Nephron (organoid): ENCODE measurements around the gene CRYGS.
"Not testable (repeated sequence)": the region's sequence is repeated elsewhere in the genome, so short reads cannot be mapped to it uniquely, and the experiment has no call there.

ENCODE experiments used
- H3K27ac Mint-ChIP-seq, 3 experiments: 2 replicates each; pipeline ENCODE4 v1.8.0; 2020; ENCODE audit warnings: mixed read lengths in 3 of 3, mild to moderate bottlenecking in 2 of 3, moderate library complexity in 1 of 3
- H3K27me3 Mint-ChIP-seq: 2 replicates; pipeline ENCODE4 v1.8.0; 2021; ENCODE audit warnings: low read depth, mild to moderate bottlenecking, moderate library complexity, mixed read lengths
- H3K36me3 Mint-ChIP-seq: 2 replicates; pipeline ENCODE4 v1.8.0; 2020; ENCODE audit warnings: low read depth, mixed read lengths
- H3K4me1 Mint-ChIP-seq: 2 replicates; pipeline ENCODE4 v1.8.0; 2020; ENCODE audit warnings: mixed read lengths
- H3K4me3 Mint-ChIP-seq, 3 experiments: 2 replicates each; pipeline ENCODE4 v1.8.0; 2020; ENCODE audit warnings: mild to moderate bottlenecking in 3 of 3, mixed read lengths in 3 of 3, moderate library complexity in 2 of 3
- H3K9me3 Mint-ChIP-seq: 2 replicates; pipeline ENCODE4 v1.8.0; 2020; ENCODE audit warnings: mixed read lengths
- TF ChIP-seq, protein P1 (sequence below), 3 experiments: fragments of 200-600 bp; sonication (generic); IDR thresholded peaks; one replicate each; pipeline ENCODE4 v1.5.0; 2021; ENCODE audit warnings: antibody characterized with exemption in 3 of 3; ENCODE audit not compliant: unreplicated experiment in 3 of 3

The CRYGS gene

DNA sequence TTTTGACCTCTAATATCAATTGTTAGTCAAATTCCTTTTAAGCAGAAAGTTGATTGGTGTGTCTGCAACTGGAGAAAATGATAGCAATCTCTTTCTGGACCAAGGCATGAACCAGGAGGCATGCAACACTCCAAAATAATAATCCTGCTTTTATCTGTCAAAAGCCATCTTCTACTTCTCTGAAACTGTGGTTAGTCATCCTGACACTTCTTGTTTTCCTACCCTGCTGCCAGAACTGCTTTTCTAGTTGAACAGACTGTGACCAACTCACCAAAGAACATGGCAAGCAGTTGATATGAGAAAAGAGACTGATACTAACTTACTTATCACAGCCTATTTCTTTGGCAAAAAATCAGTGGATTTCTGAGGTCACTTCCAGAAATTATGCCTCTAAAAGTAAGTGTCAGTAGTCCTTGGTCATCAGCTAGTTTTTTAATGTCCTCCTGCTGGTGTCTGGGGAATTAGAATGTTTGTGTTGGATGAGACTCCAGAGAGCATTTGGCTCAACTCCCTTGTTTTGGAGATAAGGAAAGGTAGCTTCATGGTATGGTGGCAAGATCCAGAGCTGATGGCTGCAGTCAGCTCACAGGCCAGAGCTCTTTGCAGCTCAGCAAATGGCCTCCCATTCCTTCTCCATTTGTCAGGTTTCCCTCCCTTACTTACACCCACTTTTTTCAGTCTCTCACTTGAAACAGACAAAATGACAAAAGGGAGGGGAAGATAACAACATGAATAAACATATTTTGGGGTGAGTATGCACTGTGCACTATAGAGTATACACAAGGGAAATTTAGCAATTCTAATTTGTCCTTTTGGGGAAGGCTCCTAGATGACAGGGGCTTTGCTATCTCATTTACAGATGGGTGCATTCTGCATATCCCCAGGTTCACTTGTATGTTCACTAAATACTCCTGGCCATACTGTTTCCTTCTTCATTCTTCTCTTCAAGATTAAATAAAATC lies 7.0 kb downstream of the CRYGS start:
- TF ChIP-seq, protein P1, sequence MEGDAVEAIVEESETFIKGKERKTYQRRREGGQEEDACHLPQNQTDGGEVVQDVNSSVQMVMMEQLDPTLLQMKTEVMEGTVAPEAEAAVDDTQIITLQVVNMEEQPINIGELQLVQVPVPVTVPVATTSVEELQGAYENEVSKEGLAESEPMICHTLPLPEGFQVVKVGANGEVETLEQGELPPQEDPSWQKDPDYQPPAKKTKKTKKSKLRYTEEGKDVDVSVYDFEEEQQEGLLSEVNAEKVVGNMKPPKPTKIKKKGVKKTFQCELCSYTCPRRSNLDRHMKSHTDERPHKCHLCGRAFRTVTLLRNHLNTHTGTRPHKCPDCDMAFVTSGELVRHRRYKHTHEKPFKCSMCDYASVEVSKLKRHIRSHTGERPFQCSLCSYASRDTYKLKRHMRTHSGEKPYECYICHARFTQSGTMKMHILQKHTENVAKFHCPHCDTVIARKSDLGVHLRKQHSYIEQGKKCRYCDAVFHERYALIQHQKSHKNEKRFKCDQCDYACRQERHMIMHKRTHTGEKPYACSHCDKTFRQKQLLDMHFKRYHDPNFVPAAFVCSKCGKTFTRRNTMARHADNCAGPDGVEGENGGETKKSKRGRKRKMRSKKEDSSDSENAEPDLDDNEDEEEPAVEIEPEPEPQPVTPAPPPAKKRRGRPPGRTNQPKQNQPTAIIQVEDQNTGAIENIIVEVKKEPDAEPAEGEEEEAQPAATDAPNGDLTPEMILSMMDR (IDR thresholded peaks at IDR 0.05; ENCODE audit: unreplicated experiment in 3 of 3): no peak
- Mint-ChIP-seq H3K4me1 (peaks cover 7% of the 10 kb centered on the region), H3K4me3 (no peak overlapping the region), H3K27ac (no peak overlapping the region), H3K27me3 (peaks cover 7% of the 10 kb centered on the region), H3K36me3 (no peaks in the 10 kb centered on the region), H3K9me3 (no peaks in the 10 kb centered on the region)

DNA sequence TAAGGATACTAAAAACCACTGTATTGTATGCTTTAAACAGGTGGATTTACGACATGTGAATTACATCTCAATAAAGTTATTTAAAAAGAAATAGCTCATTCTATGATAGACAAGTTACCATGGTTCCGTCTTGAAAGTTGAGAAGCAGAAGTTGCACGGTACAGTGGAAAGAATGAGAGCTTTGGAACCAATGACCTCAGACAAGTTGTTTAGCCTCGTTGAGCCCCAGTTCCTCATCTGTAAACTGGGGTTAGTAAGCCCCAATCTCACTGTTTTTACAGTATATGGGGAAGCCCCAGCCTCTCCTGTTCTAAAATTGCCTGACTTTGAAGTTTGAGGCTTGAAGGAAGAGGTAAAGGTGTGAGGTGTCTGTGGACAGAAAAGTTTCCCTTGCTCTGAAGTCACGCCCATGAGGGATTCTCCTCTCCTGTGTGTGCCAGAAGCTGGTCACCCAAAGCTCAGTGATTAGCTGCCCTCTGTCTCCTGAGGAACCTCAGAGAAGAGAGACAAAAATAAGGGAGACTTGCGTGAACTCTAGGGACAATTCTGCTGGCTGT lies 10.0 kb downstream of the CRYGS start:
- Mint-ChIP-seq H3K27ac (peak overlapping the region in 1 of 3 experiments; percentile 39), H3K36me3 (no peaks in the 10 kb centered on the region), H3K4me3 (no peak overlapping the region), H3K27me3 (peaks cover 7% of the 10 kb centered on the region), H3K4me1 (no peaks in the 10 kb centered on the region), H3K9me3 (no peaks in the 10 kb centered on the region)
- TF ChIP-seq, protein P1 (IDR thresholded peaks at IDR 0.05; ENCODE audit: unreplicated experiment in 3 of 3): no peak

DNA sequence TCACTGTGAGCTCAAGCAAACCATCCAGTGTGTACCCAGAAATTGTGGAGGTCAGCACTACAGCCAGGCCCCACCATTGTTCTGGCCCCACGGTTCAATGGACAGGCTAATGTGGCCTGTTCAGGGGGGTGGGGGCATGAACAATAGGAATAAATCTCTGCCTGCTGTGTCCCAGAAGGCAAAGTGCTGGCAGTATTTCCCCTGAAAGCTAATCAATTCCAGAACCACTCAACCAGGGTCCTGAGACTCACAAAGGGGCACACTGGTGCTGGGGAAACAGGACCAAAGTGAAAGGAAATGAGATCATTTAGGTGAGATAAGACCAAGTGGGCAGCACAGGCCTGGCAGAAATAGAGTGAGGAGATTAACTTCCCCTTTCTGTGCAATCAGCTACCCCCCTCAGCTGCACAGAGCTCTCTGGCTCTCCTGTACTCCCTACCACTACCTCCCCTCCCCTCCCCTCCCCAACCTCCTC lies 11.5 kb downstream of the CRYGS start:
- Mint-ChIP-seq H3K36me3 (no peaks in the 10 kb centered on the region), H3K4me3 (no peak overlapping the region), H3K9me3 (no peaks in the 10 kb centered on the region), H3K27ac (peak overlapping the region; percentile 32 to 93 (median 63)), H3K27me3 (peaks cover 7% of the 10 kb centered on the region), H3K4me1 (no peaks in the 10 kb centered on the region)
- TF ChIP-seq, protein P1 (IDR thresholded peaks at IDR 0.05; ENCODE audit: unreplicated experiment in 3 of 3): no peak

DNA sequence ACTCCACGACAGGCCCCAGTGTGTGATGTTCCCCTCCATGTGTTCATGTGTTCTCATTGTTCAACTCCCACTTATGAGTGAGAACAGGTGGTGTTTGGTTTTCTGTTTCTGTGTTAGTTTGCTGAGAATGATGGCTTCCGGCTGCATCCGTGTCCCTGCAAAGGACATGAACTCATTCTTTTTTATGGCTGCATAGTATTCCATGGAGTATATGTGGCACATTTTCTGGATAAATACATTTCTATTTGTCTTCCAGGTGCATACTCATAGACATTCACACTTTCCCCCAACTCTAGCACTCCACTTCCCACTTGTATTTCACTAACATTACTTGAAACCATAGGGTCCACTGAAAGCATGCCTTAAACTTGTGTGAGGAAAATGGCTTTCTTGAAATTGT lies 12.5 kb downstream of the CRYGS start:
- H3K27me3 Mint-ChIP-seq: peaks cover 11% of the 10 kb centered on the region

DNA sequence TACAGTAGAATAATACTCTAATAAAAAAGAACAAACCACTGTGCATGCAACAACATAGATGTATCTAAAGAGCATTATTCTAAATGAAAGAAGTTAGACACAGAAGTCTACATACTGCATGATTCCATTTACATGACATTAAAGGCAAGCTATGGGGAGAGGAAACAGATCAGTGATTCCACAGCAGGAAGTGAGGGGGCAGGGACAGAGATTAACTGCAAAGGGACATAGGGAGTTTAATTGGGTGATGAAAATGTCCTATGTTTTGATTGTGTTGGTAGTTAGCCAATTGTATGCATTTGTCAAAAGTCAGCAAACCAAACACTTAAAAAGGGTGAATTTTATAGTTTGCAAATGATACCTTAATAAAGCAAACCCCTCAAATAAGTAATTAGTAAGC lies 13.8 kb downstream of the CRYGS start:
- Mint-ChIP-seq H3K27me3 (peaks cover 13% of the 10 kb centered on the region), H3K4me1 (no peaks in the 10 kb centered on the region), H3K36me3 (no peaks in the 10 kb centered on the region), H3K27ac (peak overlapping the region in 2 of 3 experiments; percentile 14 to 69), H3K4me3 (no peak overlapping the region), H3K9me3 (no peaks in the 10 kb centered on the region)
- TF ChIP-seq, protein P1 (IDR thresholded peaks at IDR 0.05; ENCODE audit: unreplicated experiment in 3 of 3): no peak

More for the DNA sequence above, 12.5 kb downstream of the CRYGS start:
- H3K9me3 Mint-ChIP-seq, H3K4me3 Mint-ChIP-seq, H3K4me1 Mint-ChIP-seq, H3K36me3 Mint-ChIP-seq: not testable (repeated sequence)
- peak overlapping the region in 1 of 3 experiments; percentile 93 for H3K27ac Mint-ChIP-seq

DNA sequence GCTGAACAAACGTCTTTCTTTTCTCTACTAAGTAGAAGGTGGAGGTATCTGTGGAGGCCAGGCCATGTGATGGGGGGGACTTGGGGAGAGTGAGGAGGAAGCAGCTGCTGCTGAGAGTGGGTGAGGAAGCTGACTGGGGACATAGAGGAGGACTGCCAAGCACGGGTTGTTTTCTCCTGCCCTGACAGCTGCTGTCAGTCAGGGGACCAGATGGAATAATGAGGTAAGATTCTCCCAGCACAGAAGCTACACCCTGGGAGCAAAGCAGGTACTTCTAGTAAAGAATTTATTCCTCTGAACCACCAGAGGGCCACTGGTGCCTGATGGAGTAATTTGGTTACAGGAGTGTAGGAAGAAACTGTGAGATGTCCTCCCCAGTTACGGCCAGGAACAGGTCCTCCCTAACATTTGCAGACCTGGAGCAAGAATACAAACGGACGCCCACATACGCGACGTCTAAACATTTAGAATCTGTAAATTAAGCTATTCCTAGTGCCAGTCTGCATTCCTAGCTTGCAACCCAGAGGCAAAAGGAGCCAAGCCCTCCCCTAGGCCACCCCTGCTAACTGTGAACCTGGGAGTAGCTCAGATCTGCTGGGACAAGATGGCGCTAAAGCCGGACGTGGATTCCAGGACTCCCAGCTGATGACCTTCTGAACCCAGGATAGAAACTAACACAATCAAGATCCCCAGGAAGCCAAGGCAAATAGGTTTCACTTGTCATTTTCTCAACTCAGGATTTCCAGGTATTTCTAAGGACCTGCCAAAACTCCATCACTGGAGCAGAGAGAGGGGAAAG lies 14.8 kb downstream of the CRYGS start:
- TF ChIP-seq, protein P1 (IDR thresholded peaks at IDR 0.05; ENCODE audit: unreplicated experiment in 3 of 3): no peak
- H3K9me3 Mint-ChIP-seq: no peaks in the 10 kb centered on the region
- H3K27ac Mint-ChIP-seq: no peak overlapping the region
- no peak overlapping the region for H3K4me3 Mint-ChIP-seq
- H3K27me3 Mint-ChIP-seq: peaks cover 15% of the 10 kb centered on the region
- no peaks in the 10 kb centered on the region for H3K36me3 Mint-ChIP-seq
- no peaks in the 10 kb centered on the region for H3K4me1 Mint-ChIP-seq
